C1 segment of cervical spinal cord (tissue), 14 donors: Measurements from ENCODE around the gene ATP8B3.
A peak's percentile ranks its signal among the peaks of the same experiment; 100 is the strongest.

ENCODE experiments used
- DNase-seq, 14 donors: peaks; one replicate each; lab custom pipeline; 2025; lab: John Stamatoyannopoulos, UW

ATP8B3 gene

GRCh38 chr19:1837222-1837565 is 25.1 kb upstream of the ATP8B3 start:
- DNase-seq, result no peak

GRCh38 chr19:1836458-1837221 is 24.6 kb upstream of the ATP8B3 start:
- no peak for DNase-seq

- DNase-seq, result peak in 10 of 14 donors; percentile 4 to 78 (median 34)
Measured at GRCh38 chr19:1833540-1833939, 21.5 kb upstream of the ATP8B3 start.

- no peak for DNase-seq
Measured at GRCh38 chr19:1832046-1832663, 20.1 kb upstream of the ATP8B3 start.

GRCh38 chr19:1830978-1831377 is 18.9 kb upstream of the ATP8B3 start:
- DNase-seq, result no peak

- no peak for DNase-seq
Measured at GRCh38 chr19:1830568-1830967, 18.5 kb upstream of the ATP8B3 start.

- no peak for DNase-seq
Measured at GRCh38 chr19:1829958-1830357, 17.9 kb upstream of the ATP8B3 start.

GRCh38 chr19:1828279-1829238 is 16.5 kb upstream of the ATP8B3 start:
- no peak for DNase-seq

GRCh38 chr19:1827566-1828278 is 15.6 kb upstream of the ATP8B3 start:
- DNase-seq, result no peak

GRCh38 chr19:1826557-1827521 is 14.8 kb upstream of the ATP8B3 start:
- no peak for DNase-seq

GRCh38 chr19:1825909-1826556 is 14.0 kb upstream of the ATP8B3 start:
- DNase-seq, result peak in 12 of 14 donors; percentile 3 to 69 (median 32)

- no peak for DNase-seq
Measured at GRCh38 chr19:1824252-1824622, 12.2 kb upstream of the ATP8B3 start.

GRCh38 chr19:1823539-1824251 is 11.6 kb upstream of the ATP8B3 start:
- DNase-seq, result no peak

GRCh38 chr19:1823020-1823419 is 10.9 kb upstream of the ATP8B3 start:
- DNase-seq, result no peak

- DNase-seq, result peak in 1 of 14 donors; percentile 61
Measured at GRCh38 chr19:1822210-1822609, 10.1 kb upstream of the ATP8B3 start.

- DNase-seq, result no peak
Measured at GRCh38 chr19:1819341-1820255, 7.5 kb upstream of the ATP8B3 start.

- DNase-seq, result no peak
Measured at GRCh38 chr19:1818549-1819195, 6.6 kb upstream of the ATP8B3 start.
